Esophagus (tissue), 2 donors: ENCODE results near the gene HSPA13. TPM values are rescaled to one million over a fixed set of nuclear protein-coding genes. Genes with fewer than 3 reads are reported as not detected.
"Not testable (repeated sequence)": the region's sequence is repeated elsewhere in the genome, so short reads cannot be mapped to it uniquely, and the experiment has no call there.

Experiments
- H3K27ac ChIP-seq, 2 donors: one replicate each; pipeline ENCODE4 v1.5.1; 2013; ENCODE audit warnings: low read depth in 2 of 2, mild to moderate bottlenecking in 2 of 2, inconsistent platforms in 1 of 2, low read length in 1 of 2, moderate library complexity in 1 of 2
- H3K27me3 ChIP-seq, 2 donors: one replicate each; pipeline ENCODE4 v1.6.1; 2013; ENCODE audit warnings: low read length in 2 of 2, control low read depth in 1 of 2, mild to moderate bottlenecking in 1 of 2; ENCODE audit not compliant: insufficient read depth in 2 of 2, control insufficient read depth in 1 of 2
- H3K36me3 ChIP-seq, 2 donors: one replicate each; pipeline ENCODE4 v1.6.1; 2013; ENCODE audit warnings: low read length in 1 of 2; ENCODE audit not compliant: control insufficient read depth in 2 of 2, insufficient read depth in 2 of 2
- H3K4me1 ChIP-seq, 2 donors: one replicate each; pipeline ENCODE4 v1.6.1; 2013; ENCODE audit warnings: low read length in 1 of 2; ENCODE audit not compliant: control insufficient read depth in 2 of 2, insufficient read depth in 2 of 2
- H3K4me3 ChIP-seq, 2 donors: one replicate each; pipeline ENCODE4 v1.5.1; 2013; ENCODE audit warnings: low read length in 2 of 2, mild to moderate bottlenecking in 2 of 2, low read depth in 1 of 2, moderate library complexity in 1 of 2
- H3K9me3 ChIP-seq, 2 donors: one replicate each; pipeline ENCODE4 v1.6.1; 2013; ENCODE audit warnings: mild to moderate bottlenecking in 2 of 2, low read depth in 1 of 2, low read length in 1 of 2, moderate library complexity in 1 of 2; ENCODE audit not compliant: control insufficient read depth in 2 of 2, insufficient read depth in 1 of 2
- WGBS, 2 donors: extraction: QIAGEN DNeasy Blood & Tissue Kit; methylation state at CpG; one replicate each; pipeline ENCODE4 v1.1.7; 2013; 5-methylcytosine and 5-hydroxymethylcytosine counted together
- polyA plus RNA-seq, 2 donors: library from polyadenylated mRNA; stranded (reverse); fragments of 200-250 nt; gene quantifications; one replicate each; pipeline ENCODE4 v1.2.3, GENCODE V29; 2013
- donor health status: healthy with polysubstance abuse.
- donor health status: Bipolar disorder and iron deficiency.

HSPA13 gene
- polyA plus RNA-seq, 2 donors, result 1.4 to 3.8 TPM

DNA sequence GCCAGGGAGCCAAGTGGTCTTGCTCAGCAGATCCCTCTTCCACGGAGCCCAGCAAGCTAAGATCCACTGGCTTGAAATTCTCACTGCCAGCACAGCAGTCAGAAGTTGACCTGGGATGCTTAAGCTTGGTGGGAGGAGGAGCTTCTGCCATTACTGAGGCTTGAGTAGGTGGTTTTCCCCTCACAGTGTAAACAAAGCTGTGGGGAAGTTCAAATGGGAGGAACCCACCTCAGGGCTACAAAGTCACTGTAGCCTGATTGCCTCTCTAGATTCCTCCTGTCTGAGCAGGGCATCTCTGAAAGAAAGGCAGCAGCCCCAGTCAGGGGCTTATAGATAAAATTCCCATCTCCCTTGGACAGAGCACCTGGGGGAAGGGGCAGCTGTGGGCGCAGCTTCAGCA, 55.6 kb downstream of the HSPA13 start:
- not testable (repeated sequence) for H3K9me3 ChIP-seq, H3K4me3 ChIP-seq, H3K36me3 ChIP-seq, H3K27me3 ChIP-seq, H3K4me1 ChIP-seq, H3K27ac ChIP-seq
- 67 to 78% methylated on average over 2 of the region's 2 CpGs for WGBS, 2 donors

DNA sequence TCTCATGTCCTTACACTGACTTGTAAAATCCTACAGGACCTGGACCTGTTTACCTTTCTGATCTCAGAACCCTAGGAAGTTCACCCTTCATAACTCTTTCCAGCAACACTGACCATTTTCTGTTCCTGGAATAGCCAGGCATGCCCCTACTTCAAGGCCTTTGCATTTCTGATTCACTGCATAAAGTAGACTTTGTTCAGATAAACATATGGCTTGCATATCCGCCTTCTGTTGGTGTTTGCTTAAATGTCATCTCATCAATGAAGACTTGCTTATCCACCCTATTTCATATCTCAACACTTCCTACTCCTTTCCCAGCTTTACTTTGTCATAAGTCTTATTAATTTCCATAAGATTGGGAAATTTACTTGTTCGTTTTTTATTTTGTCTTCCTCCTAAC, 57.4 kb downstream of the HSPA13 start:
- no peaks in the 10 kb centered on the region for H3K4me1 ChIP-seq

More for the DNA sequence above, 57.4 kb downstream of the HSPA13 start:
- H3K27ac ChIP-seq, result no peak overlapping the region
- no peaks in the 10 kb centered on the region for H3K9me3 ChIP-seq
- H3K36me3 ChIP-seq, result no peaks in the 10 kb centered on the region
- WGBS, 2 donors, result 59 to 65% methylated on average over 2 of the region's 2 CpGs
- no peaks in the 10 kb centered on the region for H3K27me3 ChIP-seq
- H3K4me3 ChIP-seq, result no peak overlapping the region

Other genes starting within 250 kb of the HSPA13 start
- gene LIPI, start 172.2 kb downstream of the HSPA13 start, polyA plus RNA-seq, result not detected
- 1 to 10 TPM in 1 of 2 donors, under 1 TPM in 1; 0.92 to 1.7 TPM for gene RBM11, start 167.0 kb downstream of the HSPA13 start, polyA plus RNA-seq
- 1 to 10 TPM in 1 of 2 donors, under 1 TPM in 1; 0.83 to 1.4 TPM for gene SAMSN1, start 163.2 kb upstream of the HSPA13 start, polyA plus RNA-seq